Neuron (in vitro differentiated cells): Measurements from ENCODE around the gene HCK.

Experiments
- H2AFZ ChIP-seq: one replicate; pipeline ENCODE4 v1.6.1; 2013; ENCODE audit warnings: low read depth, mild to moderate bottlenecking, inconsistent platforms, low read length, moderate library complexity
- H3K27me3 ChIP-seq: one replicate; pipeline ENCODE4 v1.6.1; 2013; ENCODE audit warnings: low read length; ENCODE audit not compliant: insufficient read depth
- H3K36me3 ChIP-seq: one replicate; pipeline ENCODE4 v1.6.1; 2013; ENCODE audit warnings: low read length; ENCODE audit not compliant: insufficient read depth
- H3K4me1 ChIP-seq: one replicate; pipeline ENCODE4 v1.6.1; 2013; ENCODE audit warnings: low read length; ENCODE audit not compliant: insufficient read depth
- H3K4me3 ChIP-seq: 2 replicates; pipeline ENCODE4 v1.5.1; 2013; ENCODE audit warnings: mild to moderate bottlenecking, low read length, moderate library complexity
- H3K9me3 ChIP-seq: one replicate; pipeline ENCODE4 v1.6.1; 2013; ENCODE audit warnings: low read length

HCK gene

GRCh38 chr20:32056708-32057483 is 4.9 kb downstream of the HCK start:
- Histone ChIP-seq H3K36me3 (no peaks in the 10 kb centered on the region), H3K9me3 (peaks cover under 1% of the 10 kb centered on the region), H3K4me3 (no peak overlapping the region), H2AFZ (no peak overlapping the region), H3K27me3 (peaks cover 23% of the 10 kb centered on the region), H3K4me1 (no peaks in the 10 kb centered on the region)

DNA sequence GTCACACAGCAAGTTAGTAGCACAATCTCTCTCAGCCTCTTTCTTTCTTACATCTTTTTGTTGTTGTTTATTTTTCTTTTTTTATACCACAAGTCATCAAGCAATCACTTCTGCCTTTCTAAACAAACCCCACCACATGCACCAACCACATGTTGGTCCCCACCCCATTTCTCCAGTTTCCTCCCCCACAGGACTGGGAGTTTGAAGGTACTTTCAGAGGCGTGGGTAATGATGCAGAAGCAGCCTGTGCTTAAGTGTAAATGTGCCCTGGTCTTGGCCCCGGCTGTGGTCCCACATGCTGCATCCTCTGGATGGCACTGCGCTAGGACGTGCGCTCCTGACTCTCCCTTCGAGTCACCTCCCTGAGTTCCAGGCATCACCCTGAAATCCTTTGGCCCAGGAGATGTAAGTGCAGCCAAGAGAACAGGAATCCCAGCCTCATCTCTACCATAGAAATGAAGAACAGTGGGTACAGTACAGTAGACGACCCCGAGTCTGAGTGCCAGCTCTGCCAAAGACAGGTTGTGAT is 5.7 kb downstream of the HCK start:
- H3K36me3 ChIP-seq, result no peaks in the 10 kb centered on the region
- H3K4me1 ChIP-seq, result no peaks in the 10 kb centered on the region
- no peak overlapping the region for H2AFZ ChIP-seq
- no peaks in the 10 kb centered on the region for H3K9me3 ChIP-seq
- H3K27me3 ChIP-seq, result peaks cover 18% of the 10 kb centered on the region
- H3K4me3 ChIP-seq, result no peak overlapping the region

DNA sequence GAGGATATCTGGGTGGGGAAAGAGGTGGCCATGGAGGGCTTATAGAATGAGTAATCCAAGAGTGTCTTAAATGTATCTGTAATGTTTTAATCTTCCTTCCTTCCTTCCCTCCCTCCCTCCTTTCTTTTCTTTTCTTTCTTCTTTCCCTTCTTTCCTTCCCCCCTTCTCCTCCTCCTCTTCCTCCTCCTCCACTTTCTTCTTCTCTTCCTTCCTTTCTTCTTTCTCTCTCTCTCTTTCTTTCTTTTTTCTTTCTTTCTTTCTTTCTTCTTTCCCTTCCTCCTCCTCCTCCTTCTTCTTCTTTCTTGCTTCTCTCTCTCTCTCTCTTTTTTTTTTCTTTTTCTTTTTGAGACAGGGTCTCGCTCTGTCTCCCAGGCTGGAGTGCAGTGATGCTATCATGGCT is 7.1 kb downstream of the HCK start:
- Histone ChIP-seq H3K9me3 (no peaks in the 10 kb centered on the region), H3K36me3 (no peaks in the 10 kb centered on the region), H3K27me3 (peaks cover 10% of the 10 kb centered on the region), H3K4me3 (no peak overlapping the region), H3K4me1 (no peaks in the 10 kb centered on the region), H2AFZ (no peak overlapping the region)

GRCh38 chr20:32062776-32063170 is 10.7 kb downstream of the HCK start:
- Histone ChIP-seq H2AFZ (no peak overlapping the region), H3K36me3 (no peaks in the 10 kb centered on the region), H3K4me3 (no peak overlapping the region), H3K27me3 (peaks cover 10% of the 10 kb centered on the region), H3K9me3 (no peaks in the 10 kb centered on the region), H3K4me1 (no peaks in the 10 kb centered on the region)

DNA sequence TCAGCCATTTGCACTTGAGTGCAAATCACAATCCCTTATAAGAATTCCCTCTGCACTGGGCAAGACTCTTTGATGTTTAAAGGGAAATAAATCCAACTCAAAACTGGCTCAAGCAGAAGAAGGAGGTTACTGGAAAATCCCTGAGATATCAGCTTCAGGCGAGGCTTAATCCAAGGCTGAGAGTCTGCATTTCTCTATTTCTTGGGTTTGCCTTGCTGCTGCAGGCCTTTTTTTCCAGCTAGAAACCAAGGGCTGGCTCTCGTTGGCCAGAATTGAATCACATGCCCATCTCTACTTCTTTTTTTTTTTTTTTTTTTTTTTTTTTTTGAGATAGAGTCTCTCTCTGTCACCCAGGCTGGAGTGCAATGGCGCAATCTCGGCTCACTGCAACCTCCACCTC is 11.7 kb downstream of the HCK start:
- no peaks in the 10 kb centered on the region for H3K9me3 ChIP-seq
- H3K36me3 ChIP-seq, result no peaks in the 10 kb centered on the region
- no peak overlapping the region for H3K4me3 ChIP-seq
- peaks cover 10% of the 10 kb centered on the region for H3K27me3 ChIP-seq
- no peak overlapping the region for H2AFZ ChIP-seq
- H3K4me1 ChIP-seq, result no peaks in the 10 kb centered on the region

DNA sequence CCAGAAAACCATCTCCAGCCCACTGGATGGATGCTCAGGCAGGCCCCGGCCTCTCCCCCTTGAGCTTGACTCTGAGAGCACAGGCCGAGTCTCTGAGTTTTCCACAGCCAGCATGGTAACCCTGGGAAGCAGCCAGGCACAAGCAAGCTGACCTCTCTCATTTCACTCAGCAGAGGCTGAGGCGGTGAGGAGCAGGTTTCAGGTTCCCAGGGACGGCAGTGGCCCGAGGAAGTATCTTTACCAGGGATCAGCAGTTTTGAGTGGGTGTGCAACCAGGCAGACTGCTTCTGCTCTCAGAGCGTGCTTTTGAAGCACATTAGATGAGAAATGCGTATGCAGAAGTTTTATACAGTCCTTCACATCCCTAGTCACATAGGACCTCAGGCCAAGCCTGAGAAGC is 12.6 kb downstream of the HCK start:
- H3K4me3 ChIP-seq, result no peak overlapping the region
- H3K36me3 ChIP-seq, result no peaks in the 10 kb centered on the region
- no peaks in the 10 kb centered on the region for H3K9me3 ChIP-seq
- no peak overlapping the region for H2AFZ ChIP-seq
- H3K4me1 ChIP-seq, result no peaks in the 10 kb centered on the region
- peaks cover 10% of the 10 kb centered on the region for H3K27me3 ChIP-seq

GRCh38 chr20:32067234-32067821 is 15.3 kb downstream of the HCK start:
- Histone ChIP-seq H3K27me3 (peaks cover 13% of the 10 kb centered on the region), H3K9me3 (no peaks in the 10 kb centered on the region), H3K36me3 (no peaks in the 10 kb centered on the region), H3K4me1 (no peaks in the 10 kb centered on the region), H2AFZ (no peak overlapping the region), H3K4me3 (no peak overlapping the region)

DNA sequence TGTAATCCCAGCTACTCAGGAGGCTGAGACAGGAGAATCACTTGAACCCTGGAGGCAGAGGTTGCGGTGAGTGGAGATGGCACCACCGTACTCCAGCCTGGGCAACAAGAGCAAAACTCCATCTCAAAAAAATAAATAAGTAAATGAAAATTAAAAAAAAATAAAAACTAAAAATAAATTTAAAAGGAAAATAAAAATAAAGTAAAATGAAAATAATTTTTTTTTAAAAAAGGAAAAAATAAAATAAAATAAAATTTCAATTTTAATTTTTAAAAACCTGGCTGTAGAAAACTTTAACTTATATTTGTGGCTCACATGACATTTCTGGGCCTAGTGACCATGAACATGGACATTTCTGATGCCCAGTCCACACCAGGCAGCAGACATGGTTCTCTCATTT is 16.1 kb downstream of the HCK start:
- Histone ChIP-seq H3K36me3 (no peaks in the 10 kb centered on the region), H3K4me1 (no peaks in the 10 kb centered on the region), H2AFZ (no peak overlapping the region), H3K9me3 (no peaks in the 10 kb centered on the region), H3K27me3 (peaks cover 15% of the 10 kb centered on the region), H3K4me3 (no peak overlapping the region)

DNA sequence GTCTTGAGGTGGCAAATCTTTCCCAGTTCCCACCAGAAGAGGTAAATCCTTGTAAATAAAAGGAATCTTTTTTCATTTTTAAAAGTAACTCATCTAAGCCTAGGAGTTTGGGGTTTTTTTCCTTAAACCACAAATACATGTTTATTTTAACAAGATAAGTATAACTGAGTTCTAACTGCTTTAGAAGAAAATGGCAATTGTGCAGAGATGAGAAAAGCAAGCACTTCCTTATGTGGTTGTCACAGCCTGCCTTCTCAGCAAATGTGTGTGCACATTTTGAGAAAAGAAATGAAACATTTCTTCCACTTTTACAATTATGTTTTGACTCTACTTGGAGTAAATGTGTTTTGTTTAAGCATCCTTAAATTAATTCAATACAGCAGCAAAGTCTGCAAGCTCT is 17.7 kb downstream of the HCK start:
- Histone ChIP-seq H3K9me3 (no peaks in the 10 kb centered on the region), H3K27me3 (peaks cover 19% of the 10 kb centered on the region), H3K4me3 (no peak overlapping the region), H3K4me1 (no peaks in the 10 kb centered on the region), H3K36me3 (no peaks in the 10 kb centered on the region), H2AFZ (no peak overlapping the region)

DNA sequence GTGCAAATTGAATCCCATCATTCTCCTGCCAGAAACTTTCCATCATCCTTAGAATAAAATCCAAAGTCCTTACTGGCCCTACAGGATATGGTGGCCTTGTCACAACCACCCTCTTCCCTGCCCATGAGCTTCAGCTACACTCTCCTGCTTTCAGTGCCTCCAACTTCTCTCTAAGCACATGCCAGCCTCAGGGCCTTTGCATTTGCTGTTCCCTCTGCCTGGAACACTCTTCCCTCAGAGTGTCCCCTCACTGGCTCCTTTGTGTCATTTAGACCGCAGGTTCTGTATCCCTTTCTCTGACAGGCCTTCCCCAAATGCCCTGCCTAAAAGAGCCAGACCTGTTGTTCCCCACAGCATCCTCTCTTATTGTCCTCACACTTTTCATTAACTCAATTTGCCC is 18.2 kb downstream of the HCK start:
- Histone ChIP-seq H3K4me3 (no peak overlapping the region), H3K4me1 (no peaks in the 10 kb centered on the region), H2AFZ (no peak overlapping the region), H3K9me3 (no peaks in the 10 kb centered on the region), H3K27me3 (peaks cover 23% of the 10 kb centered on the region), H3K36me3 (no peaks in the 10 kb centered on the region)

- Histone ChIP-seq H3K36me3 (no peaks in the 10 kb centered on the region), H2AFZ (no peak overlapping the region), H3K4me1 (no peaks in the 10 kb centered on the region), H3K27me3 (peaks cover 23% of the 10 kb centered on the region), H3K9me3 (no peaks in the 10 kb centered on the region), H3K4me3 (no peak overlapping the region)
These were observed 18.7 kb downstream of the HCK start for GRCh38 chr20:32070690-32071213.

DNA sequence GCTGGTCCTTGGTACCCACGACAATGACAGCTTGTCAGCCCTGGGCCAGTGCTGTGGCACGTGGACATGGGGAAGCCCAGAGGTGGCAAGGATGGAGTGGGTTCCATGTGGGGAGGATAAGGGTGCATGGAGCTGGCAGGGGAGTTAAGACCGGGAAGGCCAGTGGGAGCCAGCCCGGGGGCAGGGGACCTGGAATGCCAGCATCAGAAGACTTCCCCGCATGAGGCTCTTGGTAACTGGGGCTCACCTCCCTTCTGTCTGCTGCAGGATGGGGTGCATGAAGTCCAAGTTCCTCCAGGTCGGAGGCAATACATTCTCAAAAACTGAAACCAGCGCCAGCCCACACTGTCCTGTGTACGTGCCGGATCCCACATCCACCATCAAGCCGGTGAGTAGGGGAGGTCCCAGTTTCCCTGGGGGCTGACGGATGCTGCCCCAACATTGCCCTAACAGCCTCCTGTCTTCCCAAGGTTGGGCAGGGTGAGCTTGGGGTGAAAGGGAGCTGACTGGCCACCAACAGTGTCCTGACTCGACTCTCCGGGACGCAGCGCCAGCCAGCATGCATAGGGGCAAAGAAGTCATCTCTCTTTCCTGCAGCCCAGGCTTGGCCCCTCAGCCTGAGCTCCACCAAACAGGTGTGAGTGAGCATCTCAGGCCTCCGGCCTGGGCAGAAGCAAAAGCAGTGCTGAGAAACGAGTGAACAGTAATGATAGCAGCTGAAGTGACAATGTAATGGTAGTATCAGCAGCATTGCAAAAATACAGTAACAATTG is 19.5 kb downstream of the HCK start:
- Histone ChIP-seq H3K27me3 (peaks cover 23% of the 10 kb centered on the region), H2AFZ (no peak overlapping the region), H3K9me3 (no peaks in the 10 kb centered on the region), H3K4me1 (no peaks in the 10 kb centered on the region), H3K36me3 (no peaks in the 10 kb centered on the region), H3K4me3 (no peak overlapping the region)

GRCh38 chr20:32072168-32072750 is 20.2 kb downstream of the HCK start:
- Histone ChIP-seq H3K4me1 (no peaks in the 10 kb centered on the region), H3K9me3 (no peaks in the 10 kb centered on the region), H3K27me3 (peaks cover 23% of the 10 kb centered on the region), H2AFZ (no peak overlapping the region), H3K4me3 (no peak overlapping the region), H3K36me3 (no peaks in the 10 kb centered on the region)
